GM19099 (cell line): ENCODE measurements around the gene PIP5K1C.

Experiments
- POLR2A ChIP-seq: IDR thresholded peaks from 3 replicates; pipeline ENCODE4 v1.6.1; 2011; ENCODE audit warnings: low read depth; ENCODE audit not compliant: insufficient read length; ENCODE audit errors: extremely low read depth

Gene PIP5K1C

DNA sequence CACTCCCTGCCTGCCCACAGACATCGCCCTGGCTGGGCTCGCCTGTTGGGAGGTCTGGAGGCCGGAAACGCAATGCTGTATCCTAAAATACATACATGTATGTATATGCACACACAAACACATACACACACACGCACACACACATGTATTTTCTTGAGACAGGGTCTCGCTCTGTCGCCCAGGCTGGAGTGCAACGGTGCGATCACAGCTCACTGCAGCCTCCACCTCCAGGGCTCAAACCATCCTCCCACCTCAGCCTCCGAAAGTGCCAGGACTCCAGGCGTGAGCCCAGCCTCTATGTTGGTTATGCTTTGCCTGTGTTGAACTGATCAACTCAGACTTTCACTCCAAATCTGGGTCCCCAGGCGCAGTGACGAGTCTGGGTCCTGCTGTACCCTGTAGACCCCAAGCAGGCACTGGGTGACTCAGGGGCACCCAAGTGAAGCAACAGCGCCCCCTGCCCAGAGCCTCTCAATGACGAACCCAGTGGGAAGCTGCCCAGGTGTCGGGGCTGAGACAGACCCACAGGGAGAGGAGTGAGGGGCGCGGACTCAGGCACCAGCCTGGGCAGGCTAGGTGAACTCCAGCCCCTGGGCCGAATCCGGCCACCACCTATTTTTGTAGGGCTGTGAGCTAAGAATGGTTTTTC is 46.3 kb downstream of the PIP5K1C start:
- no peak for TF ChIP-seq POLR2A

DNA sequence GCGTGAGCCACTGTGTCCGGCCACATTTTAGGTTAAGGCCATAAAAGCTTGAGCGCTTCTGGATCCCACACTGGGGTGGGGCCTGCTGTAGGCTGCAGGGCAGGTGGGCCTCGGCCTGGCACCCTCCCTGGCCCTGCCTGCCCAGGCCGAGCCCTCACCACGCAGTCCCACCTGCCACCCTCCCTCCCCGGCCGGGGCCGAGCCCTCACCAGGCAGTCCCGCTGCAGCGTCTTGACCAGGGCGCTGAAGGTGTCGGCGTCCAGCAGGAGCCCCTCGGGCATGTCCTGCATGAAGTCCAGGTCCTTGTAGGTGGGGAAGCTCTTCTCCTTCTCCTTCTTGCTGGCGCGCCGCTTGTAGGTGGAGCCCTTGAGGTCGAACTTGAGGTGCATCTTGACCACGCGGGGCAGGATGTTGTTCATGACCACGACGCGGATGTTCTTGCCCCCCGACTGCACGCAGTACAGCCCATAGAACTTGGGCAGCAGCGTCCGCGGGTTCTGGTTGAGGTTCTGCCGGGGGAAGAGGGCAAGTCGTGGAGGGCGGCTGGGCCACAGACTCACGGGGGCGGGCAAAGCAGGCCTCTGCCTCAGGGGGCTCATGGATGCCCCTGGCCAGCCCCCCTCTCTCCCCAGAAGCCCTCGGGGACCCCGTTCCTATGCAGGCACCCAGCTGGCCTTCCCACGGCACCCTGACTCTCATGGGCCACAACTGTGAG is 47.0 kb downstream of the PIP5K1C start:
- TF ChIP-seq POLR2A: no peak

GRCh38 chr19:3652422-3652821 is 47.8 kb downstream of the PIP5K1C start:
- no peak for TF ChIP-seq POLR2A

GRCh38 chr19:3651684-3652083 is 48.6 kb downstream of the PIP5K1C start:
- TF ChIP-seq POLR2A: no peak

DNA sequence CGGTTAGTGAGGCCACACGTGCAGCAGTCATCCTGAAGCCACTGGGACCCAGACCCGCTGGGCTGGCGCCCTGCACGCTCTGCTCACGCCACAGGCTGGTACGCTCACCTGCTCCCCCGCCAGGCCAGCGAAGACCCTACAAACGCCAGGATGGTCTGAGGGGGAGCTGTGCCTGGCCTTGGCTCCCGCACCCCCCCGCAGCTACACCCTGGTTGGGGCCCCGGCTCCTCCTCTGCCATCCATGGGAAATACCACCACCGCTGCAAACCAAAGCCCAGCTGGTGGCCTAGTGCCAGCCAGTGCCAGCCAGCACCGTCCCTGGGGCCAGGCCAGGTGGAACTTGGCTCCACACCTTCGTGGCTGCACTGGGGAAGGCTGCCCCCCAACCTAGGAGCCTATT is 50.4 kb downstream of the PIP5K1C start:
- no peak for TF ChIP-seq POLR2A

GRCh38 chr19:3648037-3648905 is 52.0 kb downstream of the PIP5K1C start:
- no peak for TF ChIP-seq POLR2A

DNA sequence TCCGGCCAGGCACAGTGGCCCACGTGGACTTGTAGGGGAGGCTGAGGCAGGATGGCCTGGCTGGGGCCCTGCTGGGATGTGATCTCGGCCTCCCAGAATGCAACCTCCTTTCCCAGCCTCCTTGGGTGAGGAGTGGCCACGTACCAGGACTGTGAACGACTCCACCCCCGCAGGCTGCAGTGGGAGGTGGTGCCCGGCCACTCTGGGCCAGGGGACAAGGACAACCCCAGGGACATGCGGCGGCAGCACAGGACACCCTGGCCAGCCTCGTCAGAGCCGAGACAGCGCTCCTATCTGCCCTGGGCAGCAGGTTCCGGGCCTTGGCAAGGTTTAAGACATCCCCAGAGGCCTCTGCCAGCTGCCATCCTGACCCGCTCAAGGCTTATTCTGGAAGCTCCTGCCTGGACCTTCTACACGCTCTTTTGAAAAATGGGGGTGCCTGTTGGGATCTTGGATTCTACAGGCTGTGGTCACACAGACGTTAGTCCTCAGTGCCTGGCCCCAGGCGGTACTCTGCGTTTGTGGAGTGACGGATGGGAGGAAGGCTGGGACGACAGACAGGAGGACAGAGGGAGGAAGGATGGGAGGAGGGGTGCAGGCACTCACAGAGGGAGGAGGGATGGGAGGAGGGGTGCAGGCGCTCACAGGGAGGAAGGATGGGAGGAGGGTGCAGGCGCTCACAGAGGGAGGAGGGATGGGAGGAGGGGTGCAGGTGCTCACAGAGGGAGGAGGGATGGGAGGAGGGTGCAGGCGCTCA is 53.8 kb downstream of the PIP5K1C start:
- no peak for TF ChIP-seq POLR2A

DNA sequence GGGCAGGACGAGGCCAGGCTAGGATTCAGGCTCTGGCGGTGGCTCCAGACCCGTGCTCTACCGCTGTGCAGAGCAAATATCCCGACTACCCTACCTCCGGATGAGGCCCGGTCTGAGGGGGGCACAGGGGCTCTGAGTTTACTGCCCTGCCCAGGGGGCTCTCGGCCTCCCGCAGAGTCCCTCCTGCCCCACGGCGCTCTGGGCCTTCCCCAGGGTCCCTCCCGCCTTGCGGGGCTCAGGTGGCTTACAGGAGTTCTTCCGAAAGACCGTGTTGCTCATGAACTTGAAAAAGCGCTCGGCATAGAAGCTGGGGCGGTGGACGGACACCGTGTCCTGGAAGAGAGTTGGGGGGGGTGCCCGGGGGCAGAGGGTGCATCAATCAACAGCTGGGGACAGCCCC is 54.5 kb downstream of the PIP5K1C start:
- TF ChIP-seq POLR2A: no peak

- no peak for TF ChIP-seq POLR2A
Measured at GRCh38 chr19:3645067-3645396, 55.2 kb downstream of the PIP5K1C start.

- TF ChIP-seq POLR2A: no peak
Measured at GRCh38 chr19:3644351-3645066, 55.8 kb downstream of the PIP5K1C start.

DNA sequence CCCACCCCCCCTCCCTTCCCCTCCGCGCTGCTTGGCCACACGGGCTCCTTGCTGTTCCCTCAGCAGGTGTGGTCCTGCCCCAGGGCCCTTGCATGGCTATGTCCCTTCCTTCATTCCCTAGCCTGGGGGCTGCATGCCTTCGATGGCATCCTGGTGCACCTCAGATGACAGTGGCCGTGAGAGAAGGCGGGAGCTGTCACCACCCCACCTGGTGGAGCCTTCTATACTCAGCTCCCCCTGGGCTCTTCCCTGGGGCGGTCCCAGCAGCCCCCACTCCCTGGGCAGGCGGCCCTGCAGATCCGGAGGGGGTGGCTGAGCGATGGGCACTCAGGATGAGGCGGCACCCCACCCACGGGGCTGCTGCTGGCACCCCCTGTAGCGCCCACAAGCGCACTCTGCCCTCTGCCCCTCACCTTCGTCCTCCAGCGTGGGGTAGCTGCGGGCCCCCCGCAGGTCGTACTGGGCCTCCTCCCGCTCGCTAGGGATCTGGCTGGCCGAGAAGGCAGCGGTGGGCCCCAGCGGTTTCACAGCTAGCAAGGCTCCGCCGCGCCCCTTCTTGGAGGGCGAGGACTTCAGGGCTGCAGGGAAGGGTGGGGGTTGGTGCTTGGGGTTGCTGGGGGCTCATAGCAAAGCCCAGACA is 56.5 kb downstream of the PIP5K1C start:
- TF ChIP-seq POLR2A: no peak

GRCh38 chr19:3642987-3643673 is 57.1 kb downstream of the PIP5K1C start:
- TF ChIP-seq POLR2A: no peak

DNA sequence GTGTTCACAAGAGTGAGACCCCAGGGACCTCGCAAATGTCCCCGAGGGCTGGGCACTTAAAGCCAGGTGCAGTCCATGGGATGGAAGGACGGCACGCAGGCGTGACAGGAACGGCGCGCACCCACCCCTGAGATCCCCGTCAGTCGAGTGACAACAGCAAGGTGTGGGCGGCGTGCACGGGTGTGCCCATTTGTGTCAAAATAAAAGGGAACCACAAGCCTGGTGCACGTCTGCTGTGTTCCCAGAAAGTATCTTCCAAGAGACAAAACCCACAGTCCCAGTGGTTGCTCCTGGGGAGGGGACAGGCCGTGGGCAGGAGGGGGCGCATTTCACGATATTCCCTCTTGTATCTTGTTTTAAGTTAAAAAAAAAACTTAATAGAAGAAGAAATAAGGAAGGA is 58.0 kb downstream of the PIP5K1C start:
- no peak for TF ChIP-seq POLR2A
